Calu3 (cell line): ENCODE measurements around the gene FRMD5. TPM values are rescaled to one million over a fixed set of nuclear protein-coding genes. Genes with fewer than 3 reads are reported as not detected.
A peak's percentile ranks its signal among the peaks of the same experiment; 100 is the strongest.

ENCODE experiments used
- BruUV-seq: library from RNA; stranded (reverse); fragments of 400-500 nt; replicated peaks from 2 replicates; lab custom pipeline; 2021; lab: Mats Ljungman, UMichigan
- CTCF ChIA-PET: fragments of 300-600 bp; sonication (Branson Sonifier 250); formaldehyde crosslinking; loops from one replicate; lab custom pipeline; 2022; ENCODE audit warnings: antibody characterized with exemption; lab: Charles Lee
- DNase-seq: peaks from one replicate; pipeline ENCODE4 v3.0.0; 2022
- H3K27ac Mint-ChIP-seq: one replicate; pipeline ENCODE4 v1.8.0; 2022; ENCODE audit warnings: mixed read lengths; ENCODE audit not compliant: unreplicated experiment
- H3K27me3 Mint-ChIP-seq: one replicate; pipeline ENCODE4 v1.8.0; 2022; ENCODE audit warnings: mixed read lengths; ENCODE audit not compliant: unreplicated experiment
- H3K36me3 Mint-ChIP-seq: one replicate; pipeline ENCODE4 v1.8.0; 2022; ENCODE audit warnings: mild to moderate bottlenecking, moderate library complexity, mixed read lengths; ENCODE audit not compliant: insufficient read depth, unreplicated experiment
- H3K4me1 Mint-ChIP-seq: one replicate; pipeline ENCODE4 v1.8.0; 2022; ENCODE audit warnings: mild to moderate bottlenecking, low read depth, mixed read lengths; ENCODE audit not compliant: unreplicated experiment
- H3K4me3 Mint-ChIP-seq: one replicate; pipeline ENCODE4 v1.8.0; 2022; ENCODE audit warnings: mild to moderate bottlenecking, low read depth, moderate library complexity, mixed read lengths; ENCODE audit not compliant: unreplicated experiment
- H3K9me3 Mint-ChIP-seq: one replicate; pipeline ENCODE4 v1.8.0; 2022; ENCODE audit warnings: low read depth, mixed read lengths; ENCODE audit not compliant: unreplicated experiment
- intact Hi-C: fragments of 100-400 bp; cut with micrococcal nuclease; formaldehyde crosslinking; loops from one replicate; pipeline ENCODE4 v1.10.0; 2022; ENCODE audit not compliant: unreplicated experiment
- total RNA-seq: library from RNA; stranded (reverse); gene quantifications from 2 replicates; pipeline ENCODE4 v1.2.3, GENCODE V29; 2022
- TF ChIP-seq, protein P1 (sequence below): fragments of 200-600 bp; IDR thresholded peaks from one replicate; pipeline ENCODE4 v1.8.0; 2022; ENCODE audit warnings: antibody characterized with exemption; ENCODE audit not compliant: unreplicated experiment

The FRMD5 gene
- total RNA-seq, 1 experiment from 2014 or later: 10.9 TPM

DNA sequence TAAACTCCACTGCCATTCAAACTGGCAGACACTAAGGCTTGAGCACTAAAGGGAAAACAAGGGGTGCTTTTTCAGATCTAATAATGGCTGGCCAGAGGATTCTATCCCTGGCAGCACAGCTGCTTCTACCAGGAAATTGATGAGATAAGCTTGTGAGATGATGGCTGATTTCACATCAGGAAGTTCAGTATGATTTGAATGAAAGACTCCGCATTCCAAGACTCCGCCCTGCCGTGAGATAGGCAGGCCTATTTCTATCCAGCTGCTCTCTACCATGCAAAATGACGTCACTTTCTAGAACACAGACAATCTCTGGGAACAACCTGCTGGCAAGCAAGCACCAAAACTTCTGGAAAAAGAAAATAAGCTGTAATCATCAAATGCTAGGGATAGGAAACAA is 196.5 kb downstream of the FRMD5 start:
- Mint-ChIP-seq H3K4me1 (no peaks in the 10 kb centered on the region), H3K4me3 (no peak overlapping the region), H3K27me3 (no peaks in the 10 kb centered on the region), H3K36me3 (no peaks in the 10 kb centered on the region), H3K9me3 (no peaks in the 10 kb centered on the region), H3K27ac (no peak overlapping the region)
- DNase-seq: peak; percentile 41
- intact Hi-C loops: no loop called here
- BruUV-seq: no TSS peak
- CTCF ChIA-PET: interaction anchor here (1.1 kb wide), 1 partner anchor 10 kb away, joined by 3 read pairs; no protein-coding TSS in a partner anchor
- TF ChIP-seq, protein P1, sequence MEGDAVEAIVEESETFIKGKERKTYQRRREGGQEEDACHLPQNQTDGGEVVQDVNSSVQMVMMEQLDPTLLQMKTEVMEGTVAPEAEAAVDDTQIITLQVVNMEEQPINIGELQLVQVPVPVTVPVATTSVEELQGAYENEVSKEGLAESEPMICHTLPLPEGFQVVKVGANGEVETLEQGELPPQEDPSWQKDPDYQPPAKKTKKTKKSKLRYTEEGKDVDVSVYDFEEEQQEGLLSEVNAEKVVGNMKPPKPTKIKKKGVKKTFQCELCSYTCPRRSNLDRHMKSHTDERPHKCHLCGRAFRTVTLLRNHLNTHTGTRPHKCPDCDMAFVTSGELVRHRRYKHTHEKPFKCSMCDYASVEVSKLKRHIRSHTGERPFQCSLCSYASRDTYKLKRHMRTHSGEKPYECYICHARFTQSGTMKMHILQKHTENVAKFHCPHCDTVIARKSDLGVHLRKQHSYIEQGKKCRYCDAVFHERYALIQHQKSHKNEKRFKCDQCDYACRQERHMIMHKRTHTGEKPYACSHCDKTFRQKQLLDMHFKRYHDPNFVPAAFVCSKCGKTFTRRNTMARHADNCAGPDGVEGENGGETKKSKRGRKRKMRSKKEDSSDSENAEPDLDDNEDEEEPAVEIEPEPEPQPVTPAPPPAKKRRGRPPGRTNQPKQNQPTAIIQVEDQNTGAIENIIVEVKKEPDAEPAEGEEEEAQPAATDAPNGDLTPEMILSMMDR: no peak

DNA sequence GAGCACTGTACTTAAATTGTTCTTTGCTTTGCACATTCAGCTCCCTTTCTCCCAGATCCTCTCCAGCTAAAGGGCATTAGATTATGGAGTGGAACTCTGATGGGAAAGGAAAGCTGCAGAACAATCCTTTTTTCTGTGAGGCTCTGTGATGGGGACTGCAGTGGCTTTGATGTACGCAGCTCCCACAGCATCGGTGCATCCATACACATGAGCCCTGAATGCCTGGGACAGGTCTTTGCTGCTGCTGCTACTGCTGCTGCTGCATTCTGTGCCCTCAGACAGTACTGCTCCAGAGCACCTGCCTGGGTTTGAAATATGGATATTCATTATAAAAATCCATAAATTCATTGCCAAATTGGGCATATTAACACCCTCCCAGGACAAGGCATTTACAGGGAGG is 203.9 kb downstream of the FRMD5 start:
- H3K36me3 Mint-ChIP-seq: no peaks in the 10 kb centered on the region
- no peak overlapping the region for H3K27ac Mint-ChIP-seq
- H3K4me3 Mint-ChIP-seq: no peak overlapping the region
- no peak for DNase-seq
- CTCF ChIA-PET: no interaction called here
- no peaks in the 10 kb centered on the region for H3K27me3 Mint-ChIP-seq
- TF ChIP-seq, protein P1: no peak
- no TSS peak for BruUV-seq
- H3K4me1 Mint-ChIP-seq: no peaks in the 10 kb centered on the region
- no peaks in the 10 kb centered on the region for H3K9me3 Mint-ChIP-seq
- intact Hi-C loops: no loop called here

DNA sequence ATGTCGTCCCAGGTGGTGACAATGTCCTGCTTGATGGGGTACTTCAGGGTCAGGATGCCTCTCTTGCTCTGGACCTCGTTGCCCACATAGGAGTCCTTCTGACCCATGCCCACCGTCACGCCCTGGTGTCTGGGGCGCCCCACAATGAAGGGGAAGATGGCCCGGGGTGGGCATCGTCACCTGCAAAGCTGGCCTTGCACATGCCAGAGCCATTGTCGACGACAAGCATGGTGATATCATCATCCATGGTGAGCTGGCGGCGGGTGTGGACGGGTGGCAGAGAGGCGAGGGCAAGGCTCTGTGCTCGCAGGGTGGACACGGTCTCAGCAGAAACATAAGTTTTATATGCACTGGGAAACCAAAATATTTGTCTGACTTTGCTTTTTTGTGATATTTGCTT is 205.1 kb downstream of the FRMD5 start:
- intact Hi-C loops: no loop called here
- H3K27me3 Mint-ChIP-seq: no peaks in the 10 kb centered on the region
- no peak overlapping the region for H3K27ac Mint-ChIP-seq
- TF ChIP-seq, protein P1: no peak
- no TSS peak for BruUV-seq
- CTCF ChIA-PET: no interaction called here
- no peaks in the 10 kb centered on the region for H3K9me3 Mint-ChIP-seq
- H3K36me3 Mint-ChIP-seq: no peaks in the 10 kb centered on the region
- no peak overlapping the region for H3K4me3 Mint-ChIP-seq
- no peaks in the 10 kb centered on the region for H3K4me1 Mint-ChIP-seq
- DNase-seq: no peak

DNA sequence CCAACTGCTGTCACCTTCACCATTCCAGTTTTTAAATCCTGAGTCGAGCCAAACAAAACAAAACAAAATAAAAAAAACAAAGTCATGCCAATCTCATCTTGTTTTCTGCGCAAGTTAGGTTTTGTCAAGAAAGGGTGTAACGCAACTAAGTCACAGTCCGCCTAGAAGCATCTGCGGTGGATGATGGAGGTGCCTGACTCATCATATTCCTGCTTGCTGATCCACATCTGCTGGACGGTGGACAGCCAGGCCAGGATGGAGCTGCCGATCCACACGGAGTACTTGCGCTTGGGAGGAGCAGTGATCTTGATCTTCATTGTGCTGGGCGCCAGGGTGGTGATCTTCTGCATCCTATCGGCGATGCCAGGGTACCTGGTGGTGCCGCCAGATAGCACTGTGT is 206.2 kb downstream of the FRMD5 start:
- H3K4me1 Mint-ChIP-seq: no peaks in the 10 kb centered on the region
- no peaks in the 10 kb centered on the region for H3K27me3 Mint-ChIP-seq
- DNase-seq: no peak
- no peak overlapping the region for H3K27ac Mint-ChIP-seq
- TF ChIP-seq, protein P1: no peak
- no TSS peak for BruUV-seq
- CTCF ChIA-PET: no interaction called here
- H3K9me3 Mint-ChIP-seq: no peaks in the 10 kb centered on the region
- no peaks in the 10 kb centered on the region for H3K36me3 Mint-ChIP-seq
- intact Hi-C loops: no loop called here
- H3K4me3 Mint-ChIP-seq: no peak overlapping the region
